ENCODE data around the gene OOSP1. TPM values are rescaled to one million over a fixed set of nuclear protein-coding genes. Genes with fewer than 3 reads are reported as not detected.

OOSP1 gene
- total RNA-seq, 2 experiments from 2014 or later: not detected

DNA sequence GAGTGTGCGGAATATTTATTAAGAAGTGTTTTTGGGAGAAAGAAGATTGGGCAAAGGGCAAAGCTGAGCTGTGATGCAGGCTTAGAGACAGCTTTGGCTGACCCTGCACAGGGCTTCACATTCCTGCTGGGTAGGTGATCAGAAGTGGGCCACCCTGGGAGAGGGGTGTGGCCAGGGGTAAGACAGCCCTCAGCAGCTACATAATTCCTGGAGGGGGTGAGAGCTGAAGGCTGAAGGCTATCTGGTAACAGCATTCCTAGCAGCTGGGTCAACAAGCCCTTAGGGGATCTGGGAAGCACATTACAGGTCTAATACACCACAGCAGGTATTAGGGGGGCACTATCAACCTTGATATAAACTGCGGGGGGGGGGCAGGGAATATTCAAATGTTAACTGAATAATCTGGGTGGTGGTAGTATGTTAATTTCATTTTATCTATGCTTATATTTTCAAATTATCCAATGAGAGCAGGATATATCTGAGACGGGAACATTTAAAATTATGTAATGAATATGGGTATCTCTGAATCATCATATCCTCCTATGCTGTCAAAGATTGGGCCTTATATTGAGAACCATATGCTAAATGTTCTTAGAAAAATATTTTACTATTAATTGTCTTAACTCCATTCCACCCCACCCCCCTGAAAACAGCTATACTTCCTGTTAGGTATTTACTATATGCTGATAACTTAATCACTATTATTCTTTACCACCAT, 5.9 kb downstream of the OOSP1 start:
- H3K4me3 Mint-ChIP-seq: no peak overlapping the region
- H3K4me1 Mint-ChIP-seq: no peaks in the 10 kb centered on the region
- no peak for DNase-seq
- H3K9me3 Mint-ChIP-seq: no peaks in the 10 kb centered on the region
- no peaks in the 10 kb centered on the region for H3K36me3 Mint-ChIP-seq
- H3K27ac Mint-ChIP-seq: no peak overlapping the region
- H3K27me3 Mint-ChIP-seq: peaks cover 46% of the 10 kb centered on the region

DNA sequence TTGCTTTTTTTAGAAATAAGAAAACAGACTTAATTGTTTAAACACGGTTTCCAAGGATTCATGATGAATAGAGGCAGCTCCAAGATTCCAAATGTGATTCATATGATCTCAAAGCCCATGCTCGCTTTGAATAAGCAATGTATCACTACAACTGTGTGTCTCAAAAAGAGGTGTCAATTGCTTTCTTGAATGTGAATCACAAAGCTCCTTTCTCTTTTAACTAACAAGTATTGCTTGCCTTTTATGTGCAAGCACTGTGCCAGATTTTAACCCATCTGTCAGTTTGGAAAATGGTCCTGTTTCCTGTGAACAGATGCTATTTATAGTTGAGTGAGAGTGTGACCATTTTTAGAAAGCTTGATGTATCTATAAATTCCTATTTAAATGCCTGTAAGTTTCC, 6.5 kb downstream of the OOSP1 start:
- H3K36me3 Mint-ChIP-seq: no peaks in the 10 kb centered on the region
- no peak for DNase-seq

DNA sequence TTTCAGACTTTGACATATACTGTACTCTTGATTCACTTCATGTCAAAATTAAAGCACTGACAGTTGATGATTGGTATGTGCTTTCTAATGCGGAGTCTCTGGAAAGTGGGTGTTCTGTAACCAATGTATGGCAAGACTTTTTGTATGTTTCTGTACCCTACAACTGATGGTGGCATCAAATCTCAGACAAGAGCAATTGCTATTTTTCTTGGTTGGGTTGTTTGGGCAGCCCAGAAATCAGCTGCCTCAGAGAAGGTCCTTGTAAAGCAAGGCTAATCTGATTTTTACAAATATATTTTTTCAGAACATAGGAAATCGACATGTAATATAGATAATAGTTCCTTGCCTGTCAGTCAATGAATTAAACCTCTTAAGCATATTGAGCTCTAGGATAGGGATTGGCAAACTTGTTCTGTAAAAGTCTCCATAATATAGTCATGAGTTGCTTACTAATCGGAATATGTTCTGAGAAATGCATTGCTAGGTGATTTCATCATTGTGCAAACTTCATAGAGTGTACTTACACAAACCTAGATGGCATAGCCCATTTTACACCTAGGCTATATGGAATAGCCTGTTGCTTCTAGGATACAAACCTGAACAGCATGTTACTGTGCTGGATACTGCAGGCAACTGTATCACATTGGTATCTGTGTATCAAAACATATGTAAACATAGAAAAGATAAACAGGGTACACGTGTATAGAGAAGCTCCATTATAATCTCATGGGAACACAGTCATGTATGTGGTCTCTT, 15.4 kb downstream of the OOSP1 start:
- no peak for DNase-seq

More for the DNA sequence above, 6.5 kb downstream of the OOSP1 start:
- H3K27ac Mint-ChIP-seq: no peak overlapping the region
- no peaks in the 10 kb centered on the region for H3K9me3 Mint-ChIP-seq
- no peaks in the 10 kb centered on the region for H3K4me1 Mint-ChIP-seq
- no peak overlapping the region for H3K4me3 Mint-ChIP-seq
- H3K27me3 Mint-ChIP-seq: peaks cover 46% of the 10 kb centered on the region

DNA sequence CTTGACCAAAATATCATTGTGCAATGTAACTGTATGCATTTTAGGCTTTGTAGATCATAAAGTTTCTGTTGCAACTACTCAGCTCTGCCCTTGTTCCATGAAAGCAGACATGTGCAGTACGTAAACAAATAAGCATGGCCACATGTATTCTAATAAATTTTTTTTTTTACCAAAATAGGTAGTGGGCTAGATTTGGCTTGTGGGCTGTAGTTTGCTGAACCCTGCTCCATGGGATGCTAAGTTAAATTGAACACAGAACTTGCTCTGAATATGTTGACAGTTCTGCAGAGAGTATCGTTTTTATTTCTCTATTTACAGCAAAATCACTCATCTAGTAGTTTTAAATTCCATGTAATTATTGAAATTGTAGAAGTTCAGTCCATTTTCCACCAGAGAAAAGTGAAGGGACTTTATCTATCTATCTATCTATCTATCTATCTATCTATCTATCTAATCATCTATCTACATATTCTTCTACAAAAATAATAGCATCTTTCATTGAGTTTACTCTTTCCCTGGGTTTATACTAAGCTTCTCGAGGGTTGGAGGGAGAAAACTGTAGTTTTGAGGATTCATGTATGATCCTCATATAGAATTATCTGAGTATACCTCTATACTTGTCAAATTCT, 16.1 kb downstream of the OOSP1 start:
- Mint-ChIP-seq H3K4me1 (no peaks in the 10 kb centered on the region), H3K27ac (no peak overlapping the region), H3K4me3 (no peak overlapping the region), H3K9me3 (no peaks in the 10 kb centered on the region), H3K27me3 (peaks cover 21% of the 10 kb centered on the region), H3K36me3 (no peaks in the 10 kb centered on the region)
- DNase-seq: no peak

More for the DNA sequence above, 15.4 kb downstream of the OOSP1 start:
- Mint-ChIP-seq H3K4me1 (no peaks in the 10 kb centered on the region), H3K9me3 (no peaks in the 10 kb centered on the region), H3K4me3 (no peak overlapping the region), H3K27ac (no peak overlapping the region), H3K36me3 (no peaks in the 10 kb centered on the region), H3K27me3 (peaks cover 21% of the 10 kb centered on the region)

DNA sequence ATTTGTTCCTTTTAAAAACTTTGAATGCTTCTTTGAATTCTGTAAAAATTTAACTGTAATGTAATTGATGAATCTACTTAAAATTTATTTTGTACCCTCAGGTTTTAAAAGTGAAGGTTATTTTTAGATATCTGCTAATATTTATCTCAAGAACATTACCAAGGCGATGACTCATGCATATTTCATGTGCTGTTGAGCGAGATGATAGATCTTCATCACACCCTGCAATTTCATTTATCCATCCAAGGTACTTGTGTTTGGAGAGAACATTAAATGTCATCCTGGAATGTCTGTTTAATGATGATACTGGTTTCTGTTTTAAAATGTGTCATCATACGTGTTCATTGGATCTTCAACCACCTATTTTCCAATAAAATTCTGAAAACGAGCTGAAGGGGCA, 18.9 kb downstream of the OOSP1 start:
- DNase-seq: no peak
- H3K9me3 Mint-ChIP-seq: no peaks in the 10 kb centered on the region
- H3K27ac Mint-ChIP-seq: no peak overlapping the region
- peaks cover 16% of the 10 kb centered on the region for H3K27me3 Mint-ChIP-seq
- H3K4me3 Mint-ChIP-seq: no peak overlapping the region
- H3K36me3 Mint-ChIP-seq: no peaks in the 10 kb centered on the region
- no peaks in the 10 kb centered on the region for H3K4me1 Mint-ChIP-seq

DNA sequence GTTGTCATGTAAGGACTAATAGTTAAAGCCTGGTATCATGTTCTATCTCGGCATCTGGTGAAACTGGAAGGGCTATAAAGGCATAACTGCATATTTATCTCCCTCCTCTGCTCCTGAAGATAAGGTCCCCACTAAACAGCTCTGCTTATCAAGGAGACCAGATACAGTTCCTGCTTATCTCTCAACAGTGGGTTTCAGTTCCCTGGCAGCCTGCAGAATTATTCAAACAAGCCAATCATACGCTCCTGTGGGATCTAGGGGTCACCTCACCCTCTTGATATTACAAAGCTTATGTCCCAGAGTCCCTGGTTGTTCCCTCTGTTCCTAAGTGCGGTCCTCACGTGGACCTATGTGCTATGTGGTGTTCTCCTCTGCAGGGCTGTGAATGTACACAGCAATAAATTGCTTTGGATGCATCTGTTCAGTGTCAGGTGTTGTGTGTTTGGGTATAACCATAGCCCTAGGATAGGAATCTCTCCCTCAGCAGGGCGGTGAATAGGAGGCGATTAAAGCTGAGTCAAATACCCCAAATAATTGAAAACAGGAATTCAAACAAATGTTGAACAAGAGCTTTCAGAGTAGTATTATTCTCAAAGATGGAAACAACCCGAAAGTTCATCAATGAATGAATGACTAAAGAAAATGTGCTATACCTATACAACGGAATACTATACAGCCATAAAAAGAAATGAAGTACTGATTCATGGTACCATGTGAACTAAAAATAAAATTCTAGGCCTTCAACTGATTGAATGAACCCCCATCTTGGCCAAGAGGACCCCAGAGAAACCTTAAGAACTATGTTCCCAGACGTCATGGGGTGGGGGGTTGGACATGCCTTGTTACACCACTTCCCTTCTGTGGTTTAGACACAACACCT, 22.5 kb downstream of the OOSP1 start:
- H3K4me1 Mint-ChIP-seq: no peaks in the 10 kb centered on the region
- no peaks in the 10 kb centered on the region for H3K9me3 Mint-ChIP-seq
- DNase-seq: no peak
- H3K27ac Mint-ChIP-seq: no peak overlapping the region
- H3K36me3 Mint-ChIP-seq: no peaks in the 10 kb centered on the region
- peaks cover 8% of the 10 kb centered on the region for H3K27me3 Mint-ChIP-seq
- no peak overlapping the region for H3K4me3 Mint-ChIP-seq

DNA sequence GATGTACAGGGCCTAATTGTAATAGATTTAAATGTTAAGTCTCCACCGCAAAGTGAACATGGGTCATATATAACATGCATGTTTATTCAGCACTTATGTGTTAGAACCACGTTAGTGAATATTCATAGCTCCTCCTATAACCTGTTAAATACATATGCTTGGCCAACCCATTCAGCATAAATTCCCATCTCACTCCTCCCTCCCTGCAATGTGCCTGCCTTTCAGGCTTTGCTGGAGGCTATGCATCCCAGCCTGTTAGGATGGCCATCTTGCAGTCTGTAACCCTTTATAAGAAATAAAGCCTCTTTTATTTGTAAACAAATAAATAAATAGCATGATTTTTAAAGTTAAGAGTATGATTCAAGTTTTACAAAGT, 23.9 kb downstream of the OOSP1 start:
- peaks cover 3% of the 10 kb centered on the region for H3K27me3 Mint-ChIP-seq
- H3K27ac Mint-ChIP-seq: no peak overlapping the region

DNA sequence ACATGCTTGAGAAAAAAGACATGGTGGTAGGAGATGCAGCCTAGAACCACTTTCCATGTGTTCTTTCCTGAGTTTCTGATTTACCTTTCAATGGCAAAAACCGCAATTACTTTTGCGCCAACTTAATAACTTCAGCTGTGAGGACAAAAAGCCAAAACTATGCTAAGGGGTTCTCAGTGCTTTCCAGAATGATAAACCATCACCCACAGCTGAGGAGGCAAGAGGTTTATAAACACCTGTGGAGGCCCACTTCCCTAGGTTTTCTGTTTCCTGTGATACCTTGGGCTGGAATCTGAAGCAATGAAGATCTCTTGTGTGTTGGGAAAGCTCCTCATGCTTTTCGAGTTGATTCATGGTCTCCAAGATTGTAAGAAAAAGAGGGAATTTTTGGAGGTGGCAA, 25.5 kb downstream of the OOSP1 start, which contains the start of gene OOSP4A:
Gene OOSP4A (plus strand): TSS at position 301 of the 400 bp plus-strand sequence. CDS start 0 bp downstream, at position 301.
- Mint-ChIP-seq H3K36me3 (no peaks in the 10 kb centered on the region), H3K9me3 (no peaks in the 10 kb centered on the region), H3K4me1 (no peaks in the 10 kb centered on the region), H3K4me3 (no peak within 1 kb of the TSS), H3K27ac (no peak within 1 kb of the TSS), H3K27me3 (peaks cover 3% of the 10 kb centered on the region)
- no peak for DNase-seq

More for the DNA sequence above, 23.9 kb downstream of the OOSP1 start:
- H3K36me3 Mint-ChIP-seq: no peaks in the 10 kb centered on the region
- H3K4me3 Mint-ChIP-seq: no peak overlapping the region
- DNase-seq: no peak
- H3K9me3 Mint-ChIP-seq: no peaks in the 10 kb centered on the region
- no peaks in the 10 kb centered on the region for H3K4me1 Mint-ChIP-seq

DNA sequence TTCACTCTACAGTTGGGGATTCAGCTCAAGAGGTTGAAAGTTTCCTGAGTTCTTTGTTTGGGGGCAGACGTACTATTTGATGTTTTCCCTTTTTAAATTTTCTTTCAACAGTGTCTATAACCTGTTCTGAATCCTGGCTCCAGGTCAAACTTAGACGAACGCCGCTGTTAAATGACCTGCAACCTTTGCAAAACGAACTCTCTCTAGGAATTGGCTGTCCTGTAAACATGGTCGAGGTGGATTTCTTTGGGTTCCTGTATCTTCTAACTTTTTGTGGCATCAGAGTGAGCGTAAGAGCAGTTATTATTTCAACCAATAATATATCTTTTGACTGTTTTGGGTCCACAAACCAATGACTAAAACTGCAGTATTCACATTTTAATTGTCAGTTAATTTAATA, 27.2 kb downstream of the OOSP1 start:
- H3K27me3 Mint-ChIP-seq: peaks cover 3% of the 10 kb centered on the region
- H3K27ac Mint-ChIP-seq: no peak overlapping the region
- H3K4me1 Mint-ChIP-seq: no peaks in the 10 kb centered on the region
- no peak for DNase-seq
- no peak overlapping the region for H3K4me3 Mint-ChIP-seq
- no peaks in the 10 kb centered on the region for H3K9me3 Mint-ChIP-seq
- no peaks in the 10 kb centered on the region for H3K36me3 Mint-ChIP-seq

DNA sequence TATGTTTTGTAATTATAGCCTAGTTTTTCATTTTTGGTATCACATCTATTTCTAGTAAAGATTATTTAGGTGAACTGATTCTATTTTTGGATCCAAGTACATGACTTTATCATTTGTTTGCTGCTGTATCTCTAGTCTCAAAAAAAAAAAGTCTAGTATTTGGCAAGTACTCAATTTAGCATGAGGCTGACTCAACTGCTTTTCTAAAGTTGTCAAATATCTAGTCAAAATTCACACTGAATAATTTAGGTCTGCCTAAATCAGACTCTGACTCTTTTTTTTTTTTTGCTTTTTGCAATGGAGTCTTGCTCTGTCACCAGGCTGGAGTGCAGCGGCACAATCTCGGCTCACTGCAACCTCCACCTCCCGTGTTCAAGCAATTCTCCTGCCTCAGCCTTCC, 28.0 kb downstream of the OOSP1 start:
- DNase-seq: no peak
- Mint-ChIP-seq H3K9me3 (no peaks in the 10 kb centered on the region), H3K4me3 (no peak overlapping the region), H3K27me3 (peaks cover 3% of the 10 kb centered on the region), H3K36me3 (no peaks in the 10 kb centered on the region), H3K27ac (no peak overlapping the region), H3K4me1 (no peaks in the 10 kb centered on the region)

DNA sequence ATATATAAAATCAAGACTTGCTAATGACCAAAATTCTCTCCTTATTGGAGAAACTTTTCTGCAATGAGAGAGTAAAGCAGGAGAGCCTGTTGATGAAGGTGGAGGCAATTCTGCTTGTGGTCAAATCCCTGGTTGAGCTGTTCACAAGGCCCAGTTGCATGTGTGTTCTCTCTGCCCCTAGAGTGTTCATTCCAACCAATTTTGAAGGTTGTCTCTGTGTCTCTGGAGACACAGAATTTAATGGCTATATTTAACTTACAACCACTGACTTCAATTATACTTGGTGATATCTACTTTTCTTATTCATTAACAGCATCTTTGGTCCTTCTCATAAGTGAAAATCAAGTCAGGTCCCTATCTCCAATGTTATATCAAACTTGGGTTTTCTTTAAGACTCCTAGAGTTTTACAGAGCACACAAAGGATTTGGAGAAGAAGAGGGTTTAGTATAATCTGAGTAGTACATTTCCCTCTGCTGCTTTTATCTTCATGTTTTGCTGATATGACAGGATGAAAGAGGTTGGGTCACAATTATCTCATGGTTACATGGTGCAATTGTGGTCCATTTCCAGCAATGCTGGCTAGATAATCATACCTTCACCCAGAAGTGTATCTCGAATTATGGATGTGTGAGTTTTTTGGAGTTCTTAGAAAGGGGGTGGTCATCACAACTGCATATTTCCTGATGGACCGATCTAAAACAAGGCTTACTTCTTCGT, 29.6 kb downstream of the OOSP1 start:
- no peak overlapping the region for H3K4me3 Mint-ChIP-seq
- H3K36me3 Mint-ChIP-seq: no peaks in the 10 kb centered on the region
- DNase-seq: no peak
- H3K4me1 Mint-ChIP-seq: no peaks in the 10 kb centered on the region
- H3K27me3 Mint-ChIP-seq: peaks cover 9% of the 10 kb centered on the region
- no peaks in the 10 kb centered on the region for H3K9me3 Mint-ChIP-seq
- no peak overlapping the region for H3K27ac Mint-ChIP-seq

DNA sequence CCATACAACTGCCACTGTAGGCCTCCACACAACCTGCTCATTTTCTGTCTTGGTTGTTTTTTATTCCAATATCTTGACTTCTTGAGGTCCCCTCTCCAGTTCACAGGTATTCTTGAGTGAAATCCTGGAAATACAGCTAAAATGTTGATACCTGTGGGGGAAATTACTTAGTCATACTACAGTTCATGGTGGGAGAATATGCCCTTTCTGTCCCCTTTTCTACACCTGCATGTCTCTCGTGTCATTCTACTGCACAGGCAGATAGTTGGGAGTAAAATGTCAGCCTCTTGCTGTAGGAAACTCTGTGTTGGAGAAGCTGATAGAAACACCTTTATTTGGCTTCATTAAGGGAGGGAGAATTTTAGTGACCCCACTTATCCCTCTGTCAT, 30.2 kb downstream of the OOSP1 start:
- Mint-ChIP-seq H3K27ac (no peak overlapping the region), H3K27me3 (peaks cover 12% of the 10 kb centered on the region), H3K36me3 (no peaks in the 10 kb centered on the region), H3K9me3 (no peaks in the 10 kb centered on the region), H3K4me3 (no peak overlapping the region), H3K4me1 (no peaks in the 10 kb centered on the region)
- no peak for DNase-seq

DNA sequence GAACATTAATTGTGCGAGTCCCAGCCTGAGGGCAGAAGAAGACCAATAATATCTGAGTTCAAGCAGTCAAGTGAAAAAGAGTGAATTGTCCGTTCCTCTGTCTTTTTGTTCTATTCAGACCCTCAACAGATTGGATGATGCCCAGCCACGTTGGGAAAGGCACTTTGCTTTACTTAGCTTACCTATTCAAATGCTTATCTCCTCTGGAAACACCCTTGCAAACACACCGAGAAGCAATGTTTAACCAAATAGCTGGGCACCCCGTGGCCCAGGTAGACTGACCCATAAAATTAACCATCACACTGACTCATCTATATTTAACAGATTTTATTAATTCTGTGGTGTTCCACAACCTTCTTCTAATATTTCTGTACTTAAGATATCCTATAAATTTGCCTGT, 34.9 kb downstream of the OOSP1 start:
- no peaks in the 10 kb centered on the region for H3K36me3 Mint-ChIP-seq
- H3K4me3 Mint-ChIP-seq: no peak overlapping the region
- no peaks in the 10 kb centered on the region for H3K4me1 Mint-ChIP-seq
- H3K27me3 Mint-ChIP-seq: peaks cover 9% of the 10 kb centered on the region
- no peak overlapping the region for H3K27ac Mint-ChIP-seq
- no peak for DNase-seq
- H3K9me3 Mint-ChIP-seq: no peaks in the 10 kb centered on the region

DNA sequence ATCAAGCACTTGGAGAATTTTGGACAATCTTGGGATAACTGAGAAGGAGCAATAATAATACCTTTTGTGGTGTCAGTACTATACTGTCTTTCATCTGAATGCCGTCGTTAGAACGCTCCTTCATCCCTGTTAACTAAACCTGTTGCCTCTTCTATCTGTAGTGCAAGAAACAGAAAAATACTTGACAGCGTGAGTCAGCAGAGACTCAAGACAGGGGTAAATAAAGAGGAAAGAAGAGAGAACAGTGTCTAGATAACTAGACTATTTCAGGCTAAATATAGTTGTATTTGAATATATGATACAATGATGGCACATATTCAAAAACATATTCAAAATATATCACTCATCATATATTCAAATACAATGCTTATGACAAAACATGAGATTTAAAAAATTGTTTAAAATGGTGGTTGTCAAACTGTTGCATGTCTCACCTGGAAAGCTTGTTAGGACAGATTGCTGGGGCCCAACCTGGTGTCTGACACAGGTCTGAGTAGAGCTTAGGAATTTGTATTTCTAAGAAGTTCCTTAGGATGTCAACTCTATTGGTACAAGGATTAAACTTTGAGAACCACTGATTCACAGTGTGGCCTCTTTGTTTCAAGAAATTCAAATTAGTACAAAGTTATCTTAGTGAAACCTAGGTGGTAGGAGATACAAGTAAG, 43.0 kb downstream of the OOSP1 start:
- Mint-ChIP-seq H3K4me1 (no peaks in the 10 kb centered on the region), H3K9me3 (no peaks in the 10 kb centered on the region), H3K27me3 (peaks cover 14% of the 10 kb centered on the region), H3K27ac (no peak overlapping the region), H3K4me3 (no peak overlapping the region), H3K36me3 (no peaks in the 10 kb centered on the region)
- DNase-seq: no peak

All from activated naive CD8-positive, alpha-beta T cell treated with anti-CD3 and anti-CD28 coated beads for 36 hours (primary cell).